RKO (cell line): ENCODE measurements around the gene PI4KA.
"Not testable (repeated sequence)": the region's sequence is repeated elsewhere in the genome, so short reads cannot be mapped to it uniquely, and the experiment has no call there.

Source experiments
- DNase-seq: peaks from one replicate; pipeline ENCODE4 v3.0.0-alpha.2; 2016; ENCODE audit warnings: low spot score

PI4KA gene

DNA sequence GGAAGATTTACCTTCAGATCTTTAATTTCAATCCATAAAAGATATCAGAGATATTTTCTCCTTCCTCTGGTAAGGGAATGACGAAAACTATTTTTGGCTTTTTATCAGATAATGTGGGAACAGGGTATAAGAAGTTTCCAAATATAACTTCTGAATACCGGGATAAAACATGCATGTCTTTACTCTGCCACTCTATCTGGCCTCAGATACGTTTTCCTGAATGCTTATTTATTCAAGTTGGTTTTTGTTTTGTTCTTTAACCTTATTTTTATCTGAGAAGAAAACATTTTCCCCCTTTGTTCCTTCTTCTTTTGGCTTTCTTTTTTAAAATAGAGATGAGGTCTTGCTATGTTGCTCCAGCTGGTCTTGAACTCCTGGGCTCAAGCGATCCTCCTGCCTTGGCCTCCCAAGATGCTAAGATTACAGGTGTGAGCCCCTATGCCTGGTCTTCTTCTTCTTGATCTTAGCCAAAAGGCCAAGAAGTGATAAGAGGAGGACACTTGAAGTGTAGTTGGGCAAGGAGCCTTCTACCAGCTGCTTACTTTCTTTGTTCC lies 83.2 kb downstream of the PI4KA start:
- DNase-seq = no peak

DNA sequence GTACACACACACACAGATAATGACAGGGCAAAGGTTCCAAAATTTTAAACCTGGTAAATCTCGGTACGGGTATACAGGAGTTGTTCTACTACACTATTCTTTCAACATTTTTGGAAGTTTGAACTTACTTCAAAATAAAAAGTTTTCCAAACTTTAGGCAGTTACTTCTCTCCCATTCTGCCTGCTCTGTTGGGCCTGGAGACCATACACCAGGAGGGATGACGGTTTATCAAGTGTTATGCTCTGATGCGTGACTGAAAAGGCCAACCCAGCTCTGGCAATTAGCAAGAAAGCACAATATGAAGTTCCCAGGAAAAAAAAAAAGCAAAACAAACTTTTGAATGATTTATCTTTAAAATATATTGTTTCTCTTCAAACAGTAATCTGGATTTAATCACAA lies 83.7 kb downstream of the PI4KA start:
- DNase-seq = no peak

DNA sequence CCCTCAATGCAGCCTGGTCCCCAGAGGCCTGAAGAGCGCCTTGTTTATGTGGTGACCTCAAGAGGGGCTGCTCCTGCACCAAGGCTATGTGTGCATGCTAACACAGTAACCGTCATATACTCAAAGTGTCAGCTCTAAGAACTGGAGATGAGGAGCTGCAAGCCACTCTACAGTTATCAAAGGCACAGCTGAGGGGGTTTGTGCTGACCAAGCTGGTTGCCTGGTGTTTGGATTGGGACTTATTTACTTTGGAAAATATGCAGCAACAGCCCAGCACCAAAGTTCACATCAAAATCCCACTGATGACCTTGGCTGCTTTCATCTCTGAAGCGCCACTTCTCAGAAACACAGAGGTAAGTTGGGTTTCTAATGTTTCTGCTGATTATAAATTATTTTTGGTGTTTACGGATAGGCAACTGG lies 84.8 kb downstream of the PI4KA start, which contains the start of gene SERPIND1:
TSS of gene SERPIND1 (plus strand) at position 321 of the 420 bp plus-strand sequence. CDS start 5,200 bp downstream, outside the sequence.
- no peak for DNase-seq

DNA sequence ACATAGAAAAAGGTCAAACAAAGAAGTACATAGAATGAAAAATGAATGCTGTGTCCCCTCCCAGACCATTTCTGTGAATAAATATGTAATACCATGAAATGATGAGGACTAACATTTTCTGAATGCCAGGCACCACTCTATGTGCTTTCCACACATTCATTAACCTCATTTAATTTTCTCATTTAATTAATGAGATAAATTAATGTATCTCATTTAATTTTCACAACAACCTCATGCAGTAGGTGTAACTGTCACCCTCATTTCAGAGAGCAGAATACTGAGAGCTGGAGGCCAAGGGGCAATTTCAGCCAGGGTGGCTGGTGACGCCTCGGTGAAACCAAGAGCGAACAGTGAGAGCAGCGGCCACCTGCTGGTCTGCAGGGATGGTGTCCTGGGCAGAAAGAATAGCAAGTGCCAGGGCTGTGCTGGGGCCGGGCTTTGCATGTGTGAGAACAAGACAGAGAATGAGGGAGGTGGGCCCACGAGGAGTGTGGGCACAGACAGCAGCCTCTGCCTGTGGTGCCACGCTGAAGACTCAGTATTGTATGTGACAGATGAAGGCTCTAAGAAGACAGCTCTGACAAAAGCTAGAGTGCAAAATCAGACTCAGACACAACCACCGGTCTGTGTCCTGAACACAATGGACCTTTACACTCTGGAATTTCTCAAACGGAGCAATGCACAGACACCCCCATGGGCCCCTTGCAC lies 86.5 kb downstream of the PI4KA start:
- DNase-seq = no peak

DNA sequence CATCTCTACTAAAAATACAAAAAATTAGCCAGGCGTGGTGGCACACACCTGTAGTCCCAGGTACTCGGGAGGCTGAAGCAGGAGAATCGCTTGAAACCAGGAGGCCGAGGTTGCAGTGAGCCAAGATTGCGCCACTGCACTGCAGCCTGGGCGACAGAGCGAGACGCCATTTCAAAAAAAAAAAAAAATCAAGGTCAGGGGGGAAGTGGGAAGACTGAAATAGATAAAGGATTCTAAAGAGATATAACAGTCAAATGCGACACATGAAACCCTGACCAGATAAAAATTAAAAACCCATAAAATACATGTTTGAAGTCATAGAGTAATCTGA lies 89.2 kb downstream of the PI4KA start:
- DNase-seq = not testable (repeated sequence)

DNA sequence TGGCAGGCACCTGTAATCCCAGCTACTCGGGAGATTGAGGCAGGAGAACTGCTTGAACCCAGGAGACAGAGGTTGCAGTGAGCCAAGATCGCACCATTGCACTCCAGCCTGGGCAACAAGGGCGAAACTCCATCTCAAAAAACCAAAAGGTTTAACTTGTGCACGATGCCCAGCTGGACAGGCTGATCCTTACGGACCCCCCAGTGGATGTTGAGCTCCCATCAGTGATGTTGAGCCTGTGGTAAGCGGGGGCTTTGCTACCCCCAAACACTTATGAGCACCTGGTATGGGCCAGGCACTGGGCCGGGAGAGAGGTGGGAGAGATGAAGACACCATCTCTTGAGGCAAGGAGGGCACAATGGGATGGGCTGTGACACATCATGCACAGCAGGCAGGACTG lies 92.1 kb downstream of the PI4KA start:
- no peak for DNase-seq

DNA sequence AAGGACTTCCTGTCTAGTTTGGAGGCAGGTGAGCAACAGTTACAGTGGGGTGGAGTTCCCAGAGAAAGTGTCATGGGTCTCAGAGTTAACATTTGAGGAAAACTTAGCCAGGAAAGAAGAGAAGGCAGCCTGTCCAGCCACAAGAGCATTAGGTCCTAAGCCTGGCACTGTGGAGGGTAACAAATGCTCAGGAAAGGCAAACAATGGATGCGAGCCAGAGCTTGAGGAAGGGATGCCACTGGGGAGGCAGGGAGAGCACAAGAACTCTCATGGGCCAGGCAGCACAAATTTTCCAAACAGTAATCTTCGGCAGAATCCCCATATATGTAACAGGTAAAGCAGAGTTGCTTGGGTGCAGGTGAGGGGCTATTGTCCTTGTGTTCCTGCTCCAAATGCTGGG lies 92.7 kb downstream of the PI4KA start:
- DNase-seq = no peak

DNA sequence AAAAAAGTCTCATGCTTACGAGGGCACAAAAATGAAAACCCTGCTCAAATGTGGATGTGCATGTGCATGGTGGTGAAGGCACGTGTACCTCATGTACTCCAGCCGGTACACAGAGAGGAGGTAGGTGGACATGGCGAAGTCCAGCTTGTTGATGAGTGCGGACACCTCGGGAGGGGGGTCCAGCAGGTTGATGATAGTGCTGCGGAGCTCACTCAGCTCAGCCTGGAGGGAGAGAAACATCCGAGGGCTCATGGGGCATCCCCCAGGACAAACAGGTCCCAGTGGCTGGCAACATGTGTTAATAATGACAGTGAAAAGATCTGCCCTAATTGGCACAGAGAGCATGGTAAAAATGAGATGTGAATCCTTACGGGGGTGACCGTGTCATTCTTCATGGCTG lies 93.9 kb downstream of the PI4KA start:
- no peak for DNase-seq

DNA sequence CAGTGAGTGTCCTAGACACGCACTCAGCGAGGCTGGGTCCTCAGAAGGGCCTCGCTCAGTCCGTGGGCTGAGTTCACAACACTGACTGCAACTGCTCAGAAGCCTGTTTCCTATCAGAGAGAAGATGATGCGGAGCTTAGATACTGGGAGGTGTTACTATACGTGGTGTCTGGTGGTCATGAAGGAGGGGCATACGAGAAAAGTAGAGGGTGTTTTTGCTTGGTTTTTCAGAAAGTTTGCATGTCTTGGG lies 94.2 kb downstream of the PI4KA start:
- no peak for DNase-seq

DNA sequence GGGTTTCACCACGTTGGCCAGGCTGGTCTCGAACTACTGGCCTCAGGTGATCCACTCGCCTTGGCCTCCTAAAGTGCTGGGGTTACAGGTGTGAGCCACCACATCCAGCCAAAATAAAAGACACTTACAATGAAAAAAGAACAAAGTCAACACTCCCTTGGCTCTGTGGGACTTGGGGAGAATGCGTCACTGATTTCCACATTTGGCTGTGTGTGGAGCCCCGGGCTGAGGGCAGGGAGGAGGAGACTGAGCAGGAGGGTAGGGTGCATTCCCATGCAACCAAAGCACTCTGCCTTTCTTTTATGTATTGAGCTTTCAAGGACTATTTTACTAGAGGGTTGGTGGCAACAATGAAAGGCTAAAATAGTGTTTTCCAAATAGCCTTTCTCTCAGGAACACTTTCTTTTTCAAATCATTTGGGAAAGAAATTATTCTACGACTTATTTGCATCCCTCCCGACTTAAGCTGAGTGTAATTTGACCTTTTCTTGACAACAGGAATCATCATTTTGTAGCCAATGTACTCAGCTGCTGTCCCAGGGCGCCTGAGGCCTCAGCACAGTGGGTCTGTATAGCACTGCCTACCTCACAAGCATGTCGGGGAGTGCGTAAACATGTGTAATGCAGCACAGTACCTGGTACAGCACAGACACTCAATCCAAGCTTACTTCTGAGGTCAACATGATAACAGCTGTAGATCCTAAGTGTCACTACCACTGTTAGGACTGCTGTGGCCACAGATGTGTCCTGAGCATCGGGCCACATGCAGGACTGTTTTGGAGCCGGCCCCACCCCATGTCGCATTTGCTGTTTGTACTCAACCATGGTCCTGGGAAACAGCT lies 94.8 kb downstream of the PI4KA start:
- DNase-seq = no peak

DNA sequence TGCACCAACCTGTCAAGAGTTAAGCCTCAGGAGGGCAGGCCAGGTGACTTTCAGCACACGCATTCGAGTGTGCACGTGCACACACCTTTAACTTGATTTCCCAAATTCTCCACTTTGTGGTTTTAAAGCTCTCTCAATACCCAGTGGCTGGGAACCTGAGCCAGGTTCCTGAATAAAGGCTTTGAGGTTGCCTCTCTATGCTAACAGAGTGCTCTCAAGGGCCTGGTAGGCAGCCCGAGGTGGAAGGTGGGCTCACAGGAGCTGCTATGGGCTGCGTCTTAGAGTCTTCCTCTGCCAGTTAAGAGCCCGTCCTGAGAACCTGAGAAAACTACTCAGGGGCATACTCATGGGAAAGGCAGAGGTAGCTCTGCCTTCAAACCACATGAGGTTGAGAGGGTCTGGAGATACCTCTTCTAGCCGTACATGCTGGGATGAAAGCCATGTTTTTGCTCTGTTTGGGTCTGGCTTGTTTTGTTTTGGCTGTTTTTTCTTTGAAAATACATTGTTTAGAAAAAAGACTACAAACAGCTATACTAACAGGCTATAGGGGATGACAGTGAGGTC lies 96.3 kb downstream of the PI4KA start:
- DNase-seq = no peak

DNA sequence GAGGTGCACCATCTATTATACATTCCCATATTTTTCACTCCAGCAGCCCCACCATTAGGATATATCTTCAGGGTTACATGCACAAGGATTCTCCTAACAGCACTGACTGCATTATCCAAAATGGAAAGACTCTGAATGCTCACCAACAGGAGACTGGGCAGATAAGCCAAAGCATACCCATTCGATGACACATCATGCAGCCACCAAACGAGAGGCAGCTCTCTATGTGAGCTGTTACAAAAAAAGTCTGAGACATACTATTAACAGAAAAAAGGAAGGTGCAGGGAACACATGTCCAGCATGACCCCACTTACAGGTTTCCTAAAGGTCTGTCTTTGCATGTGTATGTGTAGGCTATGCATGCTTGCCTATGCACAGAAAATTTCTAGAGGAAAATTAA lies 97.1 kb downstream of the PI4KA start:
- DNase-seq = no peak

DNA sequence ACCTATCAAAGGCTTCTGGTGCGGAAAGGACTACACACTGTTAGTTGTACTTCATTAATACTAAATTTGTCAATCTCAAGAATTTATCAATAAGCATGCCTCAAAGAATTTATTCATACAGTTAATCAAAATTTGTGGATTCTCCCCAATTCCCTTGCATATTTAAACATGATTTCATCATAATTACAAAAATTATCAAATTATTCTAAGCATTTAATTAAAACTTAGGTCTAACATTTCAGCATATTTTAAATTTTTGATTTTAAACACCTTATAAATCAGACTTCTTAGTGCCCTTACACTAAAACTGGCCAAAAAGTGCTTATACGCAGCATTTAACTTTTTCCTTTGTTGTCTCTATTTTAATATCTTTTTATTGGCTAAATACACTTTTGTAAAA lies 98.5 kb downstream of the PI4KA start:
- no peak for DNase-seq

DNA sequence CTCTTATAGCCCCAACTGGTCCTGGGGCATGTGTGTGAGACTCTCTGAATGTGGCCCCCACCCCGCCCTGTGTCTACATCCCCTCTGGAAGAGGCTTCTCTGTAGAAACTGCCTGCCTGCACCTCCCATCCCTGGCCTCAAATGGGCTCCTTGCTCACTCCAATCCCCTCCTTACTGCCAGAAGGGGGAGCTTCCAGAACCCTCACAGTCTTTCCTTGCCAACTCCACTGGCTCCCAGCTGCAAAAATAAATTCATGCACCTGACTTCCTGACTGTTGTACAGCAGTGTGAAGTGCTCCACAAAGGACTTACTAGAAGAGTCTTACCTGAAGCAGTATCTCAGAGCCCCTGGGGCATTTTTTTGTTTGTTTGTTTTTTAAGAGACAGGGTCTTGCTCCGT lies 99.9 kb downstream of the PI4KA start:
- no peak for DNase-seq

DNA sequence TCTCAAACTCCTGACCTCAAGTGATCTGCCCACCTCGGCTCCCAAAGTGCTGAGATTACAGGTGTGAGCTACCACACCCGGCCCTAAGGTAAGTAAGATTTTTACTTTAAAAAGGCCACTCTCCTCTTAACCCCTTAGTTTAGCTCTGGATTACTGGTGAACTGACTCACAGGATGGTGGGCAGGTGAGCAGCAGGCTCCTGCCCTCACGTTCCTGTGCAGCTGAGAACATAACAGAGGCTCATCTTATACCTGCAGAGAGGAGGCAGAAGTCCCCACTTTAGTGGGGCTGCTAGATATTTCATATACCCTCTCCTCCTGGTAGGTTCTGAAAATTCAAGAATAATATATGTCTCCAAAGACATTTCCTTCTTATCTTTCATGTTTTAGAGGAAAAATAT lies 101.8 kb downstream of the PI4KA start:
- DNase-seq = no peak

DNA sequence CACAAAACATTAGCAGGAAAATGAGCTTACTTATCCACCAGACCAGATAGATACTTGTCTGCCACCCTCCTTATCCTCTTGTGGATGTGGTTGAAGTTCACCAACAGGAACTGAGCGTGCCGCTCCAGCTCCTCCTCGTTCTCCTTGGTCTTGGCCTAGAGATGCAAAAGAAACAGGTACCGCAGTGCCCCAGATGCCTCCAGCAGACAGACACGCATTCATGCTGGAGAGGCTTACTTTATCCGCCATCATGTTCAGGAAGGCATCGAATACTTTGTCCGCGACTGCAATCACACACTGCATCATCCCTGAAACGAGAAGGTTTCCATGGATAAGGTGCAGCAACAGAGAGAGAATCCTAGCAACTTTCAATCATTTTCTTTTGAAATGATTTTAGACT lies 105.7 kb downstream of the PI4KA start:
- no peak for DNase-seq

DNA sequence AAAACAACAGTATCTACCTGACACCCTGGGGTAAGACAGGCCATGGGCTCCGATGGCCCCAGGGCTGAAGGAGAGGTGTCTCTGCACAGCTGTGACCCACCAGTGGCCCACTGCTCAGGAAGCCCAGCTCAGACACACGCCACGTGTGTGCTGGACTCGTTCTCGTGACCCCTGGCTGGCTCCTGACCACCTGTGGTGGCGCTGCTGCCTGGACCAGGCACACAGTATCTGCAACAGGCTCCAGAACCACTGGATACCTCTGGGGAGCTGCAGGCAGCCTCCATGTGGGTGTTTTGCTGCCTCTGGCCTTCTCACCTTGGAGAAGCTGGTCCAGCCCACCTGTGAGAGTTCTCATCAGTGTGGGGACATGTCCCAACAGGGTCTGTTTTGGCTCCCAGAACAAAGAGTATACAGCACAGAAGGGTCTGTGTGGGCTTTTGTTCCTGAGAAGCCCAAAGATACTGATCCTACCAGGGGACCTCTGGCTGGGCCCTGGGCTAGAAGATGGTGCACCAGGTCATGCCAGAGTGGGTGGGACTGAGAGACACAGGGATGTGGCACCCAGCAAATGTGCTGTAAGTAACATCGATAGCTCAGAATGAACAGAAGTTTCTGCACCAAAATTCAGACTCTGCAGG lies 106.4 kb downstream of the PI4KA start:
- DNase-seq = no peak

DNA sequence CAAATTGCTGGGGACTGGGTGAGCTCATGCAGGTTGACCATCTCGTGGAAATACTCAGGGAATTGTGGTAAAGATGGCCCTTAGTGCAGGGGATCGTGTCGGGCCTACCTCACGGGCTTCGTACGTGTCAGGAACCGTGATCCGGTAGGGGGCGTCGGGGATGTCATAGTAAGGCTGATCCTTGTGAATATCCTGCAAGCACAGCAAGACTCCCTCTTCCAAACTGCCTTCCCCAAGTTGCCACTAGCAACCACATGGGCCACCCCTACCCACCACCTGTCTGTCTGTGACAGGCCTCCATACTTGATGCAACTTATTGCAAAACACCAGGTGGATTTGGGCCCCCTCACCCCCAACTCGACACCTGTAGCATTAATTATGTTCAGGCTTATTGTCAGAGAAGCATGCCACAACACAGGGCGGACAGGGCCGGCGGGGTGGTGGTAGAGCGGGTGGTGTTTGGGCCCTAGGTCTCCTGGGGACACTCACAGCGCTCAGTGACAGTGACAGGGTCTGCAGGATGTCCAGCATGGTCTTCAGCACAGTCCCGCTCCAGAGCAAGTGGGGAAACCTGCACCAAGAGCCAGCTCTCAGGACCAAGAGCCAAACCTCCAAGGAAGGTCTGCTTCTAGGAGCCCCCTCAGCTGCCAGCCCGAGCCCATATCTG lies 107.3 kb downstream of the PI4KA start:
- DNase-seq = no peak

DNA sequence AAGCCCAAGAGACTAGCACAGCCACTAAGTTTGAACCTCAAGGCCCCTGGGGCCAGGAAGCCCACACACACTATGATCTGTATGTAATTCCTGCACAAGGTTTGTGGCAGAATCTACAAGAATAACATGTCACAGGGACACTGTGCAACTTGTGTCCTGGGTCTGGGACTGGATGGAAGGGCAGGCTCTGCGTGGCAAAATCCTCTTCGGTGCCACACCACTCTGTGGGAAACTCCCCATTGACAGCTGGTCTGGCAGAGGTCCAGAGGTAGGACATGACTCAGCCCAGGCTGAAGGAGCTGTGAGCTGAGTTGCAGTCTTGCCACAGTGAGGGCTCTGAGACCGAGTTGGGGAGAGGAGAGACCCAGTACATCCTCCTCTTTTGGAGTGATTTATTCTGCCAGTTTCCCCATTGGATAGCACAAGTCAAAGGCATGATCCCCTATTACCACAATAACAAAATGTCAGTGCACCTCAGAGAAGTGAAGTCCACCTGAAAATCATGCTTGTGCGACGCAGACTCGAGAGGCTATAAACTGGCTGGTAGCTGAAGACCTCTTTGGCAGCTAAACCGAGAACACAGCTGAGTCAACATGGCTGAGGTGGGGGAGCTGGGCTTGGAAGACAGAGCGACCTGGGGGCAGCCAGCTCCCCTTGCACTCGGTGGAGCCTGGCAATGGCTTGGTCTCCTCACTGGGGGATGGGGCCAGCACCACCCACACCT lies 108.0 kb downstream of the PI4KA start:
- DNase-seq = peak; percentile 27

DNA sequence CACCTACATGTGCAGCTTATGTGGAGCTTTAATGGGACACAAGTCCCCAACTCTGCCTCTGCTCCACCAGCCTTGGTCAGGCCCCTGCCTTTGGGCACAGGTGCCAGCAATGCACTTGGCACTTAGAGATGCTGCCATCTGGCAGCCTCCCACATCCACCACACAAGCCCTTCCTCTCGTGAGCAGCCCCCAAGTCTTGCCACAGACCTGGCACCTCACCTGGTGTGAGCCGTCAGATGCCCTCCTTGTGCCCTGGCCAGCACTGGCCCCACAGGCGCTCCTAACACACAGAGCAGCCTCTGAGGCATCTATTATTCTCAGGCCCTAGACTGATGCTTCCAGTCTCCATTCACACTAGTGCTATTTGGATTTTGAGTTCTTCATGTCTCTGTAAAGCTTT lies 109.2 kb downstream of the PI4KA start:
- DNase-seq = no peak

DNA sequence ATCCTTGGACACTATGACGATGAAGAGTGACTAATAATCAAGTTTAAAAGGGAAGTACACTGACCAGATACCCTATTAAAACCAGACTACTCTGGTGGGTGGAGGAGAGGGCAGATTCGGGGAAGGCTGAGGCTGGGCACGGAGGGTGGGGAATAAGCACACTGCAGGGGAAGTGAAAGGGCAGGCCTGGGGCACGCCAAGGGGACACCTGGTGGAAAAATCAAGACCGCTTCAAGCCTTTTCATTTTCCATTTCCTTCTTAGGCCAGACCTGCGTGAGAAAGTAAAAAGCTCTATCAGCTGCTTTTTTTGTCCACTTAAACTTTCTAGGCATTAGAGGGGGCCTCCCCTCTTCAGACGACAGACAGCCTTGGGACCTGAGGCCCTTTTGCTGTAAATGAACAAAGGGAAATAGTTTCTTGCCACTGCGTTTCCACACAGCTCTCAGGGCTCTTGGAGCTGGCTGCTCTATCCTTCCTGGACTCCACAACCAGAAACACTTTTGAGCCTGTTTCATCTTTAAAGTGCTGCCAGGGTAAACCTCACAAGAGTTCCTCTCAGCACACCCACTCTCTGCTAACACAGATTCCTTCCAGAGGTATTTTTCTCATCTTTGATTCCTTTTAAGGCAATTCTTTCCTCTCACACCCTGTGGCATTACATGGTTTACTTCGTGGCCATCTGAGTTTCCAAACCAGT lies 109.7 kb downstream of the PI4KA start:
- DNase-seq = no peak
